Hematopoietic multipotent progenitor cell treated with erythropoietin and hydrocortisone succinate and interleukin-3 and kit ligand, for 4 days (in vitro differentiated cells): ENCODE measurements around the gene LRG1.
"Not testable (repeated sequence)": the region's sequence is repeated elsewhere in the genome, so short reads cannot be mapped to it uniquely, and the experiment has no call there.

Experiments
- DNase-seq: peaks from one replicate; pipeline ENCODE4 v3.0.0-alpha.2; 2015

The LRG1 gene

DNA sequence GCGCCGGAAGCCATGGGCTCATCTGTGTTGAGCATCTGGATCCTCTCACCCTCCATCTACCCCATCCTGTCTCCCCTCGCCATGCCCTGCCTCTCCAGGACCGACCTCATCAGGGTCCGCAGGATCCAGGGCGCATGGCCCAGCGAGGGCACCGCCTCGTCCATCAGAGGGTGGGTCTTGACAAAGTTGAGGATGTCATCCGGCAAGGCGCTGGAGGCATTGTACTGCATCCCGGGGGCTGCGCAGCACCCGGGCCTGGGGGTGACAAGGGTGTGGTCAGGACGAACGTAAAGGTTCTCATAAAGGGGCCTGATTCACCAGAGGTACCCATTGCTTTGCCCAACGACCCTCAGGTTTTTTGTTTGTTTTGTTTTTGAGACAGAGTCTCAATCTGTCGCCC is 10.2 kb upstream of the LRG1 start:
- DNase-seq, result no peak

DNA sequence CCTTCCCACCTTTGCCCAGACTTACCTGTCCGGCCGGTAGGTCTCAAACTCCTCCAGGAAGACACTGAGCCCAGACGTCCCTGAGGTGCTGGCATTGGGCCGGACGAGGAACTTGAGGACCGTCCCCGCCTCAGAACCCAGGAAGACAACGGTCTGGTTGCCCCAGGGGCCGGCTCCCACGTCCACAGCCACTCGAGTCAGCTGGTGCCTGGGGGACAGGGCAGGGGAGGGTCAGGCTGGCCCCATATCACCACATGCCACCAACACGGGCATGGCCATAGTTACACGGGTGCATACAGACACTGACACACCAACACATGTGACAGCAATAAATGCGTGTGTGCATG is 8.4 kb upstream of the LRG1 start:
- DNase-seq, result no peak

- DNase-seq, result peak; percentile 51
Measured at GRCh38 chr19:4547303-4548237, 7.7 kb upstream of the LRG1 start.

- no peak for DNase-seq
Measured at GRCh38 chr19:4543842-4544647, 4.2 kb upstream of the LRG1 start.

DNA sequence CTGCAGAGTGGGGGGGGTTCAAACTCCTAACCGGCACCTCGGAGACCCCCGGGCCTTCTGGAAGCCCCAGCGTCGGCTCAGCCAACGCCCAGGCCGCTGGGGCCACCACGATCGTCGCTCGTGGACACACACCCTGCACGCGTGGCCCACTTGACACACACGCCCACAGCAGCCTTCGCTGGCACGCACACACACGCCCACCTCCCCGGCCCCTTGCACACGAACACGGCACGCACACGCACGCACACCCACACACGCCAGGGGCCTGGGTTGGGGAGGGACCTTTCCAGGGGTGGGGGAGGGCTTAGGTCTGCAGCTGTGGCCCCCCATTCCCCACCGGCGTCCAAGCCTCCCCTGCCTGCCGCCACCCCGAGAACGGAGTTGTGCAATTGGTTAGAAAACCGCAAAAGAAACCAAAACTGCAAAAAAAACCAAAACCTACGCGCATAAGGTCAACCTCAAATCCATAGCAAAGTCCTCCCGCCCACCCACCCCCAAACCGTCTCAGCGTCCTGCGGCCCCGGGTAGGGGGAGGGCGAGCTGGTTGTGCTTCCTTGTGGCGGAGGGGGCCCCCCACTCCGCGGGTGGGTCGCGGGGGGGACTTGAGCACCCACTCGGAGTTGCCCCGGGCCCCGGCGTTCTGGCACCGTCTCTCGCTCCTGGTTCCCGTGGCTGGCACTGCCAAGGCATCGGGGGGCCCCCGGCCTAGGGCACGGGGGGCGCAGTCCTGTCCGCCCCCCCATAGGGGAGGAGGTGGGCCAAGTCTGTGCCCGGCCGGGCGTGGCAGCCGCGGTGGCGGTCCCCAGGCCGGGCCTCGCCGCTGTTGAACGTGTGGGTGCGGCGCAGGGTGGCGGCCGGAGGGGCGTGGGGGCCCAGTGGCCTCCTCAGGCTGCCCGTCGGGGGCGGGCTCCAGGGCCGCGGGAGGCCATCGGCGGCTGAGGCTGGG is 3.3 kb upstream of the LRG1 start:
- DNase-seq, result peak; percentile 60

GRCh38 chr19:4541806-4542145 is 1.9 kb upstream of the LRG1 start:
- DNase-seq, result not testable (repeated sequence)

DNA sequence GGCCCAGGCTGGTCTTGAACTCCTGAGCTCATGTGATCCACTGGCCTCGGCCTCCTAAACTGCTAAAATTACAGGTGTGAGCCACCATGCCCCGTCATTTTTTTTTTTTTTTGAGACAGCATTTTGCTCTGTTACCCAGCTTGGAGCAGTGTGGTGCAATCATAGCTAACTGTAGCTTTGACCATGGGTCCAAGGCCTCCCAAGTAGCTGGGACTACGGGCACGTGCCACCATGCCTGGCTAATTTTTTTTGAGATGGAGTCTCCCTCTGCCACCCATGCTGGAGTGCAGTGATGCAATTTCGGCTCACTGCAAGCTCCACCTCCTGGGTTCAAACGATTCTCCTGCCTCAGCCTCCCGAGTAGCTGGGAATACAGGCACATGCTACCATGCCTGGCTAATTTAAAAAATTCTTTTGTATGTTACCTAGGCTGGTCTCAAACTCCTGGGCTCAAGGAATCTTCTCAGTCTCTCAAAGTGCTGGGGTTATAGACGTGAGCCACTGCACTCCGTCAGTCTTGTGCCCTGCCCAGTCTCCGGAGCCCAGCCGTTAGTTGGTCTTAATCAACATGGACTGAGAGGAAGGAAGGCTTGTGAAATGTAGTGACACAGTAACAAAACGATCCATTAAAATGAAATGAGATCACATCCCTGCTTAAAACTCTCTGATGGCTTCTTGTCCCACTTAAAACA is 1.4 kb upstream of the LRG1 start:
- DNase-seq, result peak; percentile 58

DNA sequence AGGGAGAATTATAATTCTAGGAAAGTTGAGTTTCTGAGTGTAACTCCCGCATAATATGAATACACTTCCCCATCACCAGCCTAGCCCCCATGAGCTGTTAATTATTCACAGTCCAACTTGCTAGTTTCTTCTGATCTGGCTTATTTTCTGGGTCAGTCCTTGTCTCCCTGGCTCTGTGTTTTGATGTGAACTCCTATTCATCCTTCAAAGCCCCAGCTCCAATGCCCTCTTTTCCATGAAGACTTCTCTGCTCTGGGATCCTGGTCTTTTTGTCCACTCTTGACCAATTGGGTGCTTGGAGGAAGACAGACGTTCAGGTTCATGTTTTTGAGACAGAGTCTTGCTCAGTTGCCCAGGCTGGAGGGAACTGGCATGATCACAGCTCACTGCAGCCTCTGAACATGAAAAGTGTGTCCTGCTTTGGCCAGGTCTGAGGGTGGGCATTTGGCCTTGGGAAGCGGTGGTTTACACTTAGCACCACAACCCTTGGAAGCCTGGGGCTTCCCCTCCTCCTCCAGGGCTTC is 605 bp downstream of the LRG1 start:
- no peak for DNase-seq

DNA sequence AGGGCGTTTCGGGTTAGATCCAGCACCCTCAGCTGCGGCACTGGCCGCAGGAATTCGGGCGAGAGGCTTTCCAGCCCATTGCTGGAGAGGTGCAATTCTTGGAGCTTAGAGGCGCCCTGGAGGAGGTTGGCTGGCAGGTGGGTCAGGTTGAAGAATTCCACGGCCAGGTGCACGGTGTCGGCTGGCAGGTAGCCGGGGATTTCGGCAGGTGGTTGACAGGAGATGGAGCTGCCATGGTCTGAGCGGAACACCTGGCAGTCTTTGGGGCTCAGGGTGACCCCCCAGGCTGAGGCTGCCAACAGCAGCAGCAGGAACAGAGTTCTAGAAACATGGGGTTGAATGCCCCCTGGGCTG is 1.3 kb downstream of the LRG1 start:
- no peak for DNase-seq

- DNase-seq, result no peak
Measured at GRCh38 chr19:4537953-4538600, 1.8 kb downstream of the LRG1 start.

- DNase-seq, result no peak
Measured at GRCh38 chr19:4536798-4537197, 3.0 kb downstream of the LRG1 start.

DNA sequence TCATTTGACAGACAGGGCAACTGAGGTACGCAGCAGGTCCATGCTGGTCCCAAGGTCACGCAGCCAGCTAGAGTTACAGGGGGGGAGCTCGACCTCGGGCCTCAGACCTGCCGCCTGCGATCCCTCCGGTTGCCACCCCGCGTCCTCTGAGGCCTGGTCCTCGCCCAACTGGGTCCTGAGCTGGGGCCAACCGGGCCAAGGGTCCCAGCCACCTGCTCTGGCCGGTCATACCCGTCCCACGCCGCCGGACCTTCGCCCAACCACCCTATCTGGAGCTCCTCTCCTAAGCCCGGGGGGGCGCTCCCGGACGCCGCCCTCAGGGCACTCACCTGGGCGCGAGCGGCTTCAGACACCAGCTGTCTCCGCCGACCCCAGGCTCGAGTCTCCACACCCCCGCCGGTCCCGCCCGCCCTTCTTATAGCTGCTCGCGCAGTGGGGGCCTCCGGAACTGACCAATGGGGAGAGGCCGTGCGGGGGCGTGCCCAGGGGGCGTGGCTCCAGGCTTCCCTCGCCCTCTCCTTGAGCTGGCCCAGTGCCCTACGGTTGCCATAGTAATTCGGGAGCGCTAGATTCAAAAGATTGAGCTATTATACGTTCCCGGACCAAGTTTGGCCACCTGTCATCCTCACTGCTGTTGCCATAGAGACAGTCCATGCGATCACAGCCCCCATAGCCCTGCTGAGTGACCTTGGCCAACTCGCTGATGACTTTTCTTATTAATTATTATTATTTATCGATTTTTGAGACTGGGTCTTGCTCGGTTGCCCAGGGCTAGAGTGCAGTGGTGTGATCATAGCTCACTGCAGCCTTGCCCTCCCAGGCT is 4.8 kb downstream of the LRG1 start, which contains the start of gene PLIN5:
PLIN5 (minus strand) TSS at position 389 of the 823 bp plus-strand sequence. CDS start 1,150 bp downstream, outside the sequence.
- DNase-seq, result peak; percentile 89

DNA sequence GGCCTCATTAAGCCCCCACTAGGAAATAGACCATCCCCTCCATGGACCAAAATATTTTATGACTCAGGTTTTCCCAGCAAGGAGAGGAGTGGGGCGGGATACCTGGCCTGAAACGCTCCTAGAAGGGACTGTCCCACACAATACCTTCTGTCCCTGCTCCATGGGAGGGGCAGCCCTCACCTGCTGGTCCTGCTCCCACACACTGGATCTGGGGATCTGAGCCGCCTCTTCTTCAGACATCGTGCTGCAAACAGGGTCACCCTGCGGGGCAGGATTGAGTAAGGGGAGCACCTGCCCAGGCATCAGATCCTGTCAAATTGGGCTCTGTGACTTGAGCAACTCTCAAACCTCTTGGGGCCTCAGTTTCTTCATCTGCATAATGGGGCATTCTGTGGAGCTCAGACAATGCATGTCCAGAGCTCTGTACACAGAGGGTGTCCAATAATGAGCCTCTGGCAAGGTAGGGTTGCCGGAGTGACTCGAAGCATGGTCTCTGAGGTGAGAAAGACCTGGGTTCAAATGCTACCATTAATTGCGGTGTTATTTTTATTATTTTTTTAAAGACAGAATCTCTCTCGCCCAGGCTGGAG is 5.9 kb downstream of the LRG1 start:
- no peak for DNase-seq

DNA sequence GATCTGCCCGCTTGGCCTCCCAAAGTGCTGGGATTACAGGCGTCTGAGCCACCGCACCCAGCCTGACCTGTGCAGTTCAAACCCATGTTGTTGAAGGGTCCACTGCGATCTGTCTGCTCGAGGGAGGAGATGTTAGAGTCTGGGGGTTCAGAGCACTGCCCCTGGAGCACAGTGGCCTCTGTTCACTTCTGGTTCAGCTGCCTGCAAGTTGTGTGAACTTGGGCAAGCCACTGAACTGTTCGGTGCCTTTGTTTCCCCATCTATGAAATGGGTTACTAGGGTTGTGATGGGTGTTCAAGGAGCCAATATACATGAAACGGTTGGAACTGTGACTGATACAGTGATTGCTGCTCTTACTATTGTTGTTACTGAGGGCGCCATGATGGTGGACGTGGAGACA is 6.5 kb downstream of the LRG1 start:
- no peak for DNase-seq

DNA sequence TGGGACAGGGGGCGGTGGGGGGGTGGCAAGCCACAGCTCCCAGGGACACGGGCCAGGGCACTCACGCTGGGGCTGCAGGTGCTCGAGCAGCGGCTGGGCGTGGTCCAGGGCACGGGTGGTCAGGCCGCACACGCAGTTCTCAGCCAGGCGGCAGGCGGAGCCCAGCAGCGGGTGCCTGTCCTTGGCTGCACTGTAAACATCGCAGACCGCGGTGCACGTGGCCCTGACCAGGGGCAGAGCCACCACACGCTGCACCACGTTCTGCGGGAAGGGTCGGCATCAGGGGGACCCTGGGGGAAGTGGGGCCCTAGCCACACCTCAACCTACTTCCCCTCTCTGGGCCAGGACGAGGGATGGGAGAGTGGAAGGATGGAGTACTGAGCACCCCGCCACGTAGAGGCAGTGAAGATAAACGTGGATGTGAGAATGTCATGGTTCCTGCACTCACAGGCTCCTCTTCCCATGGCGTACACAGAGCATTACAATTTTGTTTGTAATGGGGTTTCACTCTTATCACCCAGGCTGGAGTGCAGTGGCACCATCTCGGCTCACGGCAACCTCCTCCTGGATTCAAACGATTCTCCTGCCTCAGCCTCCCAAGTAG is 8.2 kb downstream of the LRG1 start:
- DNase-seq, result no peak

DNA sequence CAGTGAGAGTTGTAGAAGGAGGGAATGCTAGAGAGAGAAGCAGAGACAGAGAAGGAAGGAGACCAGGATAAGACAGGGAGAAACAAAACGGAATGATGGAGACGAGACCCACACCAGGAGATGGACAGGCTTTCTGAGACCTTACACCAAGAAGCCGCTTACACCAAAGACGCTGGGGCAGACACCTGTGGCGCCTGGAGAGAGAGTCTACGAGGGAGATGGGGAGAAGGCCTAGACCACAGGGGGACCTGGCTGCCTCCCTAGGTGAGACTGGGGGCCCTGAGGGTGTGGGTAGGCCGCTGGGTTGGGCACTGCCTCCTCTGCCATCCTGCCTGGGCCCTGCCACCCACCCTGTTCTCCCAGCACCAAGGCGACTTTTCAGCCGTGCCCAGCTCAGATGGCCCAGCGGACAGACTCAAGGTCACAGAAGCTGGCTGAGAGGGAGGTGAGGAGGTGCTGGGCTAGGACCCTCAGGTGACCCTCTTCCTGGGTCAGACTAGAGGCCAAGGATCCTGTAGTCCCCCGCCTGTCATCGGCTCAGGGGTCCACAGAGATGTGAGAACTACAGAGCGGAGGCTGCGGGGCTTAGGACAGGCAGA is 9.8 kb downstream of the LRG1 start:
- no peak for DNase-seq

DNA sequence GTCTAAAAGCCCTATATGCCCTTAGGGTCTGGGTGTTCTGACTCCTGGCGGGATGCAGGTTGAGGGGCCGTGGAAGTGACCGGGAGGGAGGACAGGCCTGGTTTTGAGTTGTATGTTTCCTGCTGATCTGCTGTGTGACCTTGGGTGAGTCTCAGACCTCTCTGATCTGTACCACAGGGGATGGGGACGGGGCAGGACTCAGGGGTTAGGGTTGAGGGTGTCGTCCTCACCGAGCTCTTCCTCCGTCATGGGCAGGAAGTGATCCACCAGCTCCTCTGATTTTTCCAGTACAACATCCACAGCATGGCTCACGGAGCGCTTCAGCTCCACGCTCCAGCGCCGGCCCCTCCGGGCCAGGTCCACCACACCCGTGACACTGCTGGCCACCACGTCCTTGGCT is 11.0 kb downstream of the LRG1 start:
- DNase-seq, result no peak

GRCh38 chr19:4527377-4527776 is 12.5 kb downstream of the LRG1 start:
- DNase-seq, result not testable (repeated sequence)

DNA sequence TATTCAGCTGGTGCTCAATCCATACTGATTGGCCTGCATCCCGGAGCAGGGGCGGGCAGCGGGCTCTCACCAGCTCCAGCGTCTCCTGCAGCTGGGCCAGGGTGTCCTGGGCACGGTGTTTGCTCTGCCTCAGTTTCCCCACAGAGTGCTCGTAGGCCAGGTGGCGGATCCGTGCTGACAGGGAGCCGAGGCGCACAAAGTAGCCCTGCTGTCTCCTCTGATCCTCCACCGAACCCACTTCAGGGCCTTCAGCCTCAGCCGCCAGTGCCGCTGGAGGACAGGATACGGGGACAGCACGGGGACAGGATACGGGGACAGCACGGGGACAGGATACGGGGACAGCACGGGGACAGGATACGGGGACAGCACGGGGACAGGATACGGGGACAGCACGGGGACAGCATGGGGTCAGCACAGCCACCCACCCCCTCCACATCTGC is 14.3 kb downstream of the LRG1 start:
- no peak for DNase-seq
